HepG2 (cell line): ENCODE results near the gene SPTSSA. TPM values are rescaled to one million over a fixed set of nuclear protein-coding genes. Genes with fewer than 3 reads are reported as not detected.

Source experiments
- ARNT2 ChIP-seq: sonication (generic); formaldehyde crosslinking; IDR thresholded peaks from 2 replicates; pipeline ENCODE4 v1.8.0; 2022; ENCODE audit warnings: mild to moderate bottlenecking, low read depth, missing genetic modification reagents, moderate library complexity
- CENPT ChIP-seq: sonication (generic); formaldehyde crosslinking; IDR thresholded peaks from 2 replicates; pipeline ENCODE4 v1.8.0; 2022; ENCODE audit warnings: low read depth, mild to moderate bottlenecking, moderate library complexity, missing genetic modification reagents
- DNMT1 ChIP-seq: sonication (generic); formaldehyde crosslinking; IDR thresholded peaks from 2 replicates; pipeline ENCODE4 v1.5.1; 2020; ENCODE audit warnings: mild to moderate bottlenecking, missing genetic modification reagents
- GATAD2A ChIP-seq: IDR thresholded peaks from 2 replicates; pipeline ENCODE4 v1.6.1; 2016
- HMG20A ChIP-seq: IDR thresholded peaks from 2 replicates; pipeline ENCODE4 v1.6.1; 2016; ENCODE audit warnings: borderline replicate concordance
- KLF6 ChIP-seq: IDR thresholded peaks from 2 replicates; pipeline ENCODE4 v1.8.0; 2016; ENCODE audit warnings: missing biosample characterization, missing genetic modification reagents
- SAP130 ChIP-seq: IDR thresholded peaks from 2 replicates; pipeline ENCODE4 v1.6.1; 2016; ENCODE audit warnings: low read depth
- ZNF547 ChIP-seq: sonication (generic); formaldehyde crosslinking; IDR thresholded peaks from 2 replicates; pipeline ENCODE4 v1.5.1; 2020; ENCODE audit warnings: mild to moderate bottlenecking, missing genetic modification reagents
- ZNF607 ChIP-seq: sonication (generic); formaldehyde crosslinking; IDR thresholded peaks from 2 replicates; pipeline ENCODE4 v1.5.1; 2020; ENCODE audit warnings: missing genetic modification reagents, mild to moderate bottlenecking, borderline replicate concordance
- ZNF672 ChIP-seq: sonication (generic); formaldehyde crosslinking; IDR thresholded peaks from 2 replicates; pipeline ENCODE4 v1.8.1; 2022; ENCODE audit warnings: missing genetic modification reagents
- polyA plus RNA-seq, 8 experiments: library from polyadenylated mRNA; depleted of rRNA in 3 of 8; stranded (reverse) in 7 of 8; unstranded in 1 of 8; fragments of >200 nt; fragmentation: Illumina TruSeq in 4 of 8; extraction: Trizol in 4 of 8; gene quantifications; 2 replicates each; pipeline versions ENCODE4 v1.2.1 to v1.2.3, GENCODE V29; 2011 to 2016; ENCODE audit warnings: low read depth in 4 of 8, missing spikeins in 1 of 8, mixed read lengths in 1 of 8; ENCODE audit not compliant: insufficient read depth in 1 of 8
- total RNA-seq, 5 experiments: library from RNA; depleted of rRNA; stranded (reverse); fragments of >200 nt; fragmentation: Illumina TruSeq; extraction: Trizol; gene quantifications; 2 replicates each; pipeline ENCODE4 v1.2.3, GENCODE V29; 2016; ENCODE audit warnings: low read depth in 1 of 5
- TF ChIP-seq, protein P1 (sequence below): sonication (generic); formaldehyde crosslinking; IDR thresholded peaks from 2 replicates; pipeline ENCODE4 v1.4.0; 2020; ENCODE audit warnings: missing genetic modification reagents, borderline replicate concordance
- TF ChIP-seq, protein P2 (sequence below): sonication (generic); formaldehyde crosslinking; IDR thresholded peaks from 2 replicates; pipeline ENCODE4 v1.4.0; 2020; ENCODE audit warnings: mild to moderate bottlenecking, missing genetic modification reagents
- TF ChIP-seq, protein P3 (sequence below): sonication (generic); formaldehyde crosslinking; IDR thresholded peaks from 2 replicates; pipeline ENCODE4 v1.4.0; 2020; ENCODE audit warnings: missing genetic modification reagents
- TF ChIP-seq, protein P4 (sequence below): IDR thresholded peaks from 2 replicates; pipeline ENCODE4 v1.4.0; 2020; ENCODE audit warnings: mild to moderate bottlenecking, missing genetic modification reagents

Gene SPTSSA
- total and polyA plus RNA-seq, 2 of the 13 experiments (the other 11 are each of a cell fraction or from before 2014, with no cell fraction given) = 19.1 to 86.1 TPM

DNA sequence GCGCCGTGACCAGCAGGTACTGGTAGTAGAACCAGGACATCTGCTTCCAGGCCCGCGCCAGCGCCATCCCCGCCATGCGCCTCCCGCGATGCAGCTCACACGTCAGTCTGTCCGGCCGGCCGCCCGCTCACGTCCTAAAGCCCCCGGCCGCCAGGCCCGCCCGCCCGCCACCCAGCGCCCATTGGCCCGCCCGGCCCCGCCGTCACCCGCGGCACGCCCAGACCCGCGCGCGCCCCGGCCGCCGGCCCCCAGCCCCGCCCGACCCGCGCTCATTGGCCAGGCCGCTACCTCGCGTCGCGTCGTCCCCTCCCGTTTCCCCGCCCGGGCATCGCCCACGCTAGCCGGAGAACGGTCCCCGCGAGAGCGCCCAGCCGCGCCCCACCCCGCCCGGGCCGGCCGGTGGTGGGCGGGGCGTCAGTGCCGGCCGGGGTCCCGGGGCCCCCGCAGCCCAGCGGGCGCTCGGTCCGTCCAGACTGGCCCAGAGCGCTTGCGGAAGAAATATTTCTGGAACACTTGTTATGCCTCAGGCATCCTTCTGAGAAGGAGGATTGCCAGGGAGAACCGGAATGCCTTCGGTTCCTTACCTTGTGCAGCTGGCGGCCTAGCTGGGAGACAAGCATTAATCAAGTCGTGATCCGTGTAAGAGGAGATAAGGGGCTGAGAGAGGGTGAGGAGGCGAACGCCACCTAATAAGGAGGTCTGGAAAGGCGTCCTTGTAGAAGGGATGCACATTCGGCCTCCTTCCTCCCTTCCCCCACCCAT, at the start of gene SPTSSA (continued):
- TF ChIP-seq, protein P1, sequence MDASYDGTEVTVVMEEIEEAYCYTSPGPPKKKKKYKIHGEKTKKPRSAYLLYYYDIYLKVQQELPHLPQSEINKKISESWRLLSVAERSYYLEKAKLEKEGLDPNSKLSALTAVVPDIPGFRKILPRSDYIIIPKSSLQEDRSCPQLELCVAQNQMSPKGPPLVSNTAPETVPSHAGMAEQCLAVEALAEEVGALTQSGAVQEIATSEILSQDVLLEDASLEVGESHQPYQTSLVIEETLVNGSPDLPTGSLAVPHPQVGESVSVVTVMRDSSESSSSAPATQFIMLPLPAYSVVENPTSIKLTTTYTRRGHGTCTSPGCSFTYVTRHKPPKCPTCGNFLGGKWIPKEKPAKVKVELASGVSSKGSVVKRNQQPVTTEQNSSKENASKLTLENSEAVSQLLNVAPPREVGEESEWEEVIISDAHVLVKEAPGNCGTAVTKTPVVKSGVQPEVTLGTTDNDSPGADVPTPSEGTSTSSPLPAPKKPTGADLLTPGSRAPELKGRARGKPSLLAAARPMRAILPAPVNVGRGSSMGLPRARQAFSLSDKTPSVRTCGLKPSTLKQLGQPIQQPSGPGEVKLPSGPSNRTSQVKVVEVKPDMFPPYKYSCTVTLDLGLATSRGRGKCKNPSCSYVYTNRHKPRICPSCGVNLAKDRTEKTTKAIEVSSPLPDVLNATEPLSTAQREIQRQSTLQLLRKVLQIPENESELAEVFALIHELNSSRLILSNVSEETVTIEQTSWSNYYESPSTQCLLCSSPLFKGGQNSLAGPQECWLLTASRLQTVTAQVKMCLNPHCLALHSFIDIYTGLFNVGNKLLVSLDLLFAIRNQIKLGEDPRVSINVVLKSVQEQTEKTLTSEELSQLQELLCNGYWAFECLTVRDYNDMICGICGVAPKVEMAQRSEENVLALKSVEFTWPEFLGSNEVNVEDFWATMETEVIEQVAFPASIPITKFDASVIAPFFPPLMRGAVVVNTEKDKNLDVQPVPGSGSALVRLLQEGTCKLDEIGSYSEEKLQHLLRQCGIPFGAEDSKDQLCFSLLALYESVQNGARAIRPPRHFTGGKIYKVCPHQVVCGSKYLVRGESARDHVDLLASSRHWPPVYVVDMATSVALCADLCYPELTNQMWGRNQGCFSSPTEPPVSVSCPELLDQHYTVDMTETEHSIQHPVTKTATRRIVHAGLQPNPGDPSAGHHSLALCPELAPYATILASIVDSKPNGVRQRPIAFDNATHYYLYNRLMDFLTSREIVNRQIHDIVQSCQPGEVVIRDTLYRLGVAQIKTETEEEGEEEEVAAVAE (CRISPR knock-in tag) = no peak
- peak; percentile 91 for TF ChIP-seq SAP130 (CRISPR knock-in tag)
- no peak for TF ChIP-seq CENPT
- peak; percentile 71; the same call in 1 of the 2 replicates for TF ChIP-seq DNMT1 (CRISPR knock-in tag)
- peak; percentile 96 for TF ChIP-seq KLF6 (CRISPR knock-in tag)
- no peak for TF ChIP-seq HMG20A (CRISPR knock-in tag)
- TF ChIP-seq, protein P2, sequence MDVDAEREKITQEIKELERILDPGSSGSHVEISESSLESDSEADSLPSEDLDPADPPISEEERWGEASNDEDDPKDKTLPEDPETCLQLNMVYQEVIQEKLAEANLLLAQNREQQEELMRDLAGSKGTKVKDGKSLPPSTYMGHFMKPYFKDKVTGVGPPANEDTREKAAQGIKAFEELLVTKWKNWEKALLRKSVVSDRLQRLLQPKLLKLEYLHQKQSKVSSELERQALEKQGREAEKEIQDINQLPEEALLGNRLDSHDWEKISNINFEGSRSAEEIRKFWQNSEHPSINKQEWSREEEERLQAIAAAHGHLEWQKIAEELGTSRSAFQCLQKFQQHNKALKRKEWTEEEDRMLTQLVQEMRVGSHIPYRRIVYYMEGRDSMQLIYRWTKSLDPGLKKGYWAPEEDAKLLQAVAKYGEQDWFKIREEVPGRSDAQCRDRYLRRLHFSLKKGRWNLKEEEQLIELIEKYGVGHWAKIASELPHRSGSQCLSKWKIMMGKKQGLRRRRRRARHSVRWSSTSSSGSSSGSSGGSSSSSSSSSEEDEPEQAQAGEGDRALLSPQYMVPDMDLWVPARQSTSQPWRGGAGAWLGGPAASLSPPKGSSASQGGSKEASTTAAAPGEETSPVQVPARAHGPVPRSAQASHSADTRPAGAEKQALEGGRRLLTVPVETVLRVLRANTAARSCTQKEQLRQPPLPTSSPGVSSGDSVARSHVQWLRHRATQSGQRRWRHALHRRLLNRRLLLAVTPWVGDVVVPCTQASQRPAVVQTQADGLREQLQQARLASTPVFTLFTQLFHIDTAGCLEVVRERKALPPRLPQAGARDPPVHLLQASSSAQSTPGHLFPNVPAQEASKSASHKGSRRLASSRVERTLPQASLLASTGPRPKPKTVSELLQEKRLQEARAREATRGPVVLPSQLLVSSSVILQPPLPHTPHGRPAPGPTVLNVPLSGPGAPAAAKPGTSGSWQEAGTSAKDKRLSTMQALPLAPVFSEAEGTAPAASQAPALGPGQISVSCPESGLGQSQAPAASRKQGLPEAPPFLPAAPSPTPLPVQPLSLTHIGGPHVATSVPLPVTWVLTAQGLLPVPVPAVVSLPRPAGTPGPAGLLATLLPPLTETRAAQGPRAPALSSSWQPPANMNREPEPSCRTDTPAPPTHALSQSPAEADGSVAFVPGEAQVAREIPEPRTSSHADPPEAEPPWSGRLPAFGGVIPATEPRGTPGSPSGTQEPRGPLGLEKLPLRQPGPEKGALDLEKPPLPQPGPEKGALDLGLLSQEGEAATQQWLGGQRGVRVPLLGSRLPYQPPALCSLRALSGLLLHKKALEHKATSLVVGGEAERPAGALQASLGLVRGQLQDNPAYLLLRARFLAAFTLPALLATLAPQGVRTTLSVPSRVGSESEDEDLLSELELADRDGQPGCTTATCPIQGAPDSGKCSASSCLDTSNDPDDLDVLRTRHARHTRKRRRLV (CRISPR knock-in tag) = 0 out of 2 replicates have a peak, but pooled peaks have one; percentile 53
- peak; percentile 98 for TF ChIP-seq ARNT2 (CRISPR knock-in tag)
- TF ChIP-seq, protein P3, sequence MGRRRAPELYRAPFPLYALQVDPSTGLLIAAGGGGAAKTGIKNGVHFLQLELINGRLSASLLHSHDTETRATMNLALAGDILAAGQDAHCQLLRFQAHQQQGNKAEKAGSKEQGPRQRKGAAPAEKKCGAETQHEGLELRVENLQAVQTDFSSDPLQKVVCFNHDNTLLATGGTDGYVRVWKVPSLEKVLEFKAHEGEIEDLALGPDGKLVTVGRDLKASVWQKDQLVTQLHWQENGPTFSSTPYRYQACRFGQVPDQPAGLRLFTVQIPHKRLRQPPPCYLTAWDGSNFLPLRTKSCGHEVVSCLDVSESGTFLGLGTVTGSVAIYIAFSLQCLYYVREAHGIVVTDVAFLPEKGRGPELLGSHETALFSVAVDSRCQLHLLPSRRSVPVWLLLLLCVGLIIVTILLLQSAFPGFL (CRISPR knock-in tag) = 0 out of 2 replicates have a peak, but pooled peaks have one; percentile 76
- peak; percentile 53; the same call in 1 of the 2 replicates for TF ChIP-seq ZNF672 (CRISPR knock-in tag)
- peak; percentile 86 for TF ChIP-seq ZNF547 (CRISPR knock-in tag)
- peak; percentile 89; the same call in 1 of the 2 replicates for TF ChIP-seq ZNF607 (CRISPR knock-in tag)
- TF ChIP-seq, protein P4, sequence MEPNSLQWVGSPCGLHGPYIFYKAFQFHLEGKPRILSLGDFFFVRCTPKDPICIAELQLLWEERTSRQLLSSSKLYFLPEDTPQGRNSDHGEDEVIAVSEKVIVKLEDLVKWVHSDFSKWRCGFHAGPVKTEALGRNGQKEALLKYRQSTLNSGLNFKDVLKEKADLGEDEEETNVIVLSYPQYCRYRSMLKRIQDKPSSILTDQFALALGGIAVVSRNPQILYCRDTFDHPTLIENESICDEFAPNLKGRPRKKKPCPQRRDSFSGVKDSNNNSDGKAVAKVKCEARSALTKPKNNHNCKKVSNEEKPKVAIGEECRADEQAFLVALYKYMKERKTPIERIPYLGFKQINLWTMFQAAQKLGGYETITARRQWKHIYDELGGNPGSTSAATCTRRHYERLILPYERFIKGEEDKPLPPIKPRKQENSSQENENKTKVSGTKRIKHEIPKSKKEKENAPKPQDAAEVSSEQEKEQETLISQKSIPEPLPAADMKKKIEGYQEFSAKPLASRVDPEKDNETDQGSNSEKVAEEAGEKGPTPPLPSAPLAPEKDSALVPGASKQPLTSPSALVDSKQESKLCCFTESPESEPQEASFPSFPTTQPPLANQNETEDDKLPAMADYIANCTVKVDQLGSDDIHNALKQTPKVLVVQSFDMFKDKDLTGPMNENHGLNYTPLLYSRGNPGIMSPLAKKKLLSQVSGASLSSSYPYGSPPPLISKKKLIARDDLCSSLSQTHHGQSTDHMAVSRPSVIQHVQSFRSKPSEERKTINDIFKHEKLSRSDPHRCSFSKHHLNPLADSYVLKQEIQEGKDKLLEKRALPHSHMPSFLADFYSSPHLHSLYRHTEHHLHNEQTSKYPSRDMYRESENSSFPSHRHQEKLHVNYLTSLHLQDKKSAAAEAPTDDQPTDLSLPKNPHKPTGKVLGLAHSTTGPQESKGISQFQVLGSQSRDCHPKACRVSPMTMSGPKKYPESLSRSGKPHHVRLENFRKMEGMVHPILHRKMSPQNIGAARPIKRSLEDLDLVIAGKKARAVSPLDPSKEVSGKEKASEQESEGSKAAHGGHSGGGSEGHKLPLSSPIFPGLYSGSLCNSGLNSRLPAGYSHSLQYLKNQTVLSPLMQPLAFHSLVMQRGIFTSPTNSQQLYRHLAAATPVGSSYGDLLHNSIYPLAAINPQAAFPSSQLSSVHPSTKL (CRISPR knock-in tag) = no peak; the same call in 1 of the 2 replicates
- TF ChIP-seq GATAD2A (CRISPR knock-in tag) = no peak; the same call in 1 of the 2 replicates
